T-helper 1 cell (primary cell): ENCODE data around the gene CRACDL.
A peak's percentile ranks its signal among the peaks of the same experiment; 100 is the strongest.
"Not testable (repeated sequence)": the region's sequence is repeated elsewhere in the genome, so short reads cannot be mapped to it uniquely, and the experiment has no call there.

Experiments used
- DNase-seq, 5 donors: peaks; one replicate each; pipeline ENCODE4 v3.0.0-alpha.2; 2012 to 2020

Gene CRACDL

DNA sequence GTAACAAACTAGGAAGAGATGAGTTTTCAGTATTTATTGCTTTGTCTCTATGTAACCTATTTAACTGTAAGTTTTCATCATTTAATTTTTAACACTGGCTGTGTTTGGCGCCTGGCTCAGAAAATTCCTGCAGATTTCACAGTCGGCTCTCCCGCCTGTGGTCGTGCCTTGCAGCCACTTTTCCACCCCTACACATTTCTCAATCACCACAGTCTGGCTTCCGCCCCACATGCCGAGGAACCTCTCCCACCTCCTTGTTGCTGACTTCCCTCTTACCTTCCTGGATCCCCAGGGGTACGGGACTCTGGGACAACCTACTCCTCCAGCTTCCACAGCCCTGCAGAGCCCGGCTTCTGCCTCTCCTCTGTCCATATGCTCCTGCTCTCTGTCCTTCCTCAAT lies 163.5 kb downstream of the CRACDL start:
- DNase-seq = no peak

DNA sequence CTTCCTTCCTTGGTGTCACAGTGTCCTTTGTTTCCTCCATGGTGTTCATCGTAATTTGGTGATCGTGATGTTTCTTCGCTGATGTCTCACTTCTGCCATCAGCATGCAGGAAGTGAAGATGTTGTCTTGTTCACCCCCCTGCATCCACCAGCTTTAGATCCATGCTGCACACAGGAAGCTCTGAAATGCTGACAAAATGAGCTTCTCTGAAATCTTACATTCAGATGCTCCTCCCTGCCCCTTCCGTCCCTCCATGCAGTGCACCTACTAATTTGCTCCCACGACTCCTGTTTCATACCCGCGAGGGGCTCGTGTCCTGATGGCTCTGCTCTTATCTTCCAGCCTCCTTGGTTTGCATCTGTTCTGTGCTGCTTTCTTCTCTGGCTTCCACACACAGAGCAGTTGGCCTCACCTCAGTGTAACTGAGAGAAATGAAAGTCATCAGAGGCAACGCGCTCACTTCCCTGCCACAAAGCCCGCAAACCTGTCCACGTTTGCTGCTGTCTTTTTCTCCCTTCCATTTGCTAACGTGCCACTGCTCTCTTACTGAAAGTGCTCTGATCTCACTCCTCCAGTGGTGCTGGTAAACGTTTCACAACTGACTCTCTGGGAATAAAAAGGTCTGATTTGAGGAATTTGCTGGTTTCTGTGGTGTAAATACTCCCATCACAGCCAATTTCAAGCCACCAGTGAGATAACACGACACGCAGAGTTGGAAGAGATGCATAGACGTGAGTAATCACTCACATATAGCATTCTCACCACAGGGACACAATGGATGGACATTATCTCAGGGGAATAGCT lies 164.1 kb downstream of the CRACDL start:
- DNase-seq = peak; percentile 21 to 91 (median 45)

DNA sequence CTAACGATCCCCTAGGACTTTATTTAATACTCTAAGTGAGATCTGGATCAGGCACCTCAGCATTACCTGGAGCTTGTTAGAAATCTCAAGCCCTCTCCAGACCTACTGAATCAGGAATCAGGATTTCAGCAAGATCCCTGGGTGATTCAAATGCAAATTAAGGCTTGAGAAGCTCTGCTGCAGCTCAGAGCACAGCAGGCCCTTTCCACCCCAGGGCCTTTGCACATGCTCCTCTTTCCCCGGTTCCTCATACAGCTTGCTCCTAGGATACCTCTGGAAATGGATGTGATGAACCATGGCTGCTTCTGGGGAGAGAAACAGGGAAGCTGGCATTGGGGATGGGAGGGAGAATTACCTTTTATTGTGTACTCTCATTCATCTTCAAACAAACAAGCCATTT lies 164.8 kb downstream of the CRACDL start:
- DNase-seq = no peak

DNA sequence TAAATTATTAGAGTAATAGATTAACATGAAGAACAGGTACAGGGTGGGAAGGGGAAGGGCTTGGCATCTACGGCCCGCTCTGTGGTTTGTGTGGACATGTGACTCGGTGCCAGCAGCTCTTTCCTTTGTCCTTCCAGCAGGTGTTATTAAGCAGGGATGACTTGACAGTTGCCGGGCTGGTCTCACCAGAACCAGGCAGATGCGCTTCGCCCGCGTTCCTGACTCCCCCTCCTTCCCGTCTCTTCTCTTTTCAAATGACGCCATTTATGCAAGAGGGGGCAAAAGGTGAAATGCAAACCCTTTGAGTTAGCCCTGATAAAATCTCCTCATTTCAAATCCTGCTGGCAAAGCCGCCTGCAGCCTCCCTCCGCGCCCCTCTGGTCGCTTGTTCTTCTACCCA lies 166.2 kb downstream of the CRACDL start:
- peak in 3 of 5 donors; percentile 32 to 45 (median 37) for DNase-seq

DNA sequence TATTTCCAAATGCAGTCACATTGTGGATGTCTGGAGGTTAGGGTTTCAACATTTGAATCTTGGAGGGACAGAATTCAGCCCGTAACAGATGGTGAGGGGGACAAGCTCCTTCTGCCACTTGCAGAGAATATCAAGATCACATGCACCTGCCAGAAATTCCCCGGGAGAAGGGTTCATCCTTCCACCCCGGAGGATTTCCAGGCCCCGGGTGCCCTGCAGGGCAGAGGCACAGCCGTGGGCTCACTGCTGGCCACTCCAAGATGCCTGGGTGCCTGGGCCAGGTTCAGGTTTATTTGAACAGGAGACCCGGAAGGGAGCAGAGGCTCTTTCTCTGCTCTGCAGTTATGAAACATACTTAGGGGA lies 166.9 kb downstream of the CRACDL start:
- no peak for DNase-seq

DNA sequence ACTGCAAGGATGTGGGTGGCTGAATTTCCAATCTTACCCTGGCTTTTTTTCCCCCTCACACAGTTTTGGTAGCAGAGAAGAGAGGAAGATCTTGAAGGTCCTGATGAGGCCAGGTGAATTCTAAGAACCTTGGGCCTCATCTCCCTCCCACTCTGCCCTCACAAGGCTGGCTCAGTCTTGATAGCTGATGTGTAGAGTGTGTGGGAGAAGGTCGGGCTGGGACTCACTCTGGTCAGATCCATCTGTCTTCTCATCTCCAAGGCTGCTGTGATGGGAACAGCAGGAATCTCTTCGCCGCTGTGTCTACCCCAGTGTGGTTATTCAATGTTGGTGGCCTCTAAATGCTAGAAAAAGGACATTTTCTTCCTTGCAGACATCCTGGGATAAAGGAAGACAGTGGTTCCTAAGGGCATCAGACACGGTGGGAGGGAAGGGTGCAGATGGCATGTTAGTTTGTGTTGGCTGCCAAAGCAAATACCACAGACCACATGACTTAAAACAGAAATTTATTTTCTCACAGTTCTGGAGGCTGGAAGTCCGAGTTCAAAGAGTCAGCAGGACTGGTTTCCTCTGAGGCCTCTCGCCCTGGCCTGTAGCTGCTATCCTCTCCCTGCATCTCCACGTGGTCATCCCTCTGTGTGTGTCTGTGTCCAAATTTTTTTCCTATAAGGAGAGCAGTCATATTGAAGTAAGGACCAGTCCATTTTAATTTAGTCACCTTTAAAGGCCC lies 167.5 kb downstream of the CRACDL start:
- no peak for DNase-seq

DNA sequence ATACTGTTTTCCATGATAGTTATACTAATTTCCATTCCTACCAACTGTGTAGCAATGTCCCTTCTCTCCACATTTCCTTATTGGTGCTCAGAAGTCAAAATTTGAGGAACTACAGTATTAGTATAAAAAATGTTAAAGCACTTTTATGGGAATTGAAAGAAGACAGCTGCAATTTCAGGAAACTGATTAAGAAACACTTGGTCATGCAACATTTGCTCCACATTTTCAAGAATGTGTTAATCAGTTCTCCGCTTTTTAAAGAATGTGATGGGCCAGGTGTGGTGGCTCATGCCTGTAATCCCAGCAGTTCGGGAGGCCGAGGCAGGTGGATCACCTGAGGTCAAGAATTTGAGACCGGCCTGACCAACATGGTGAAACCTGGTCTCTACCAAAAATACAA lies 171.5 kb downstream of the CRACDL start:
- no peak for DNase-seq

DNA sequence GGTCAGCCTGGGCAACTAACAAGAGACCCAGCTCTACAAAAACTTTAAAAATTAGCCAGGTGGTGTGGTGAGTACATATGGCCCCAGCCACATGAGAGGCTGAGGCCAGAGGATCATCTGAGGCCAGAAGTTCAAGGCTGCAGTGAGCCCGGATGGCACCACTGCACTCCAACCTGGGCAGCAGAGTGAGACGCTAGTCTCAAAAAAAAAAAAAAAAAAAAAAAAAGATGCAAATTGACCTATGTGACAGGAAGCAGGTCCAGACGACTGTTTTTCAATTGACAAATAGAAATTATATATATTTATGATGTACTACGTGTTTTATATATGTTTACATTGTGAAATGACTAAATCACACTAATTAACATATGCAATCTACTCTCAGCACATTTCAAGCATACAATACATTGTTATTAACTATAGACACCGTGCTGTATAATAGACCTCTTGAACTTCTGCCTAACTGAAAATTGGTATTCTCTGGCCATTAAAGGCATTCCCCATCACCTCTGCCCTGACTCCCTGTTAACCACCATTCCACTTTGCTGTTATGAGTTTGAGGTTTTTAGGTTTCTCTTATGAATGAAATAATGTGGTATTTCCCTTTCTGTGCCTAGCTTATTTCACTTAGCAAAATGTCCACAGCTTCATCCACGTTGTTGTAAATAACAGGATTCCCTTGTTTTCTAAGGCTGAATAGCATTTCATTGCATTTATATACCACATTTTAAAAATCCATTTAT lies 172.6 kb downstream of the CRACDL start:
- no peak for DNase-seq

DNA sequence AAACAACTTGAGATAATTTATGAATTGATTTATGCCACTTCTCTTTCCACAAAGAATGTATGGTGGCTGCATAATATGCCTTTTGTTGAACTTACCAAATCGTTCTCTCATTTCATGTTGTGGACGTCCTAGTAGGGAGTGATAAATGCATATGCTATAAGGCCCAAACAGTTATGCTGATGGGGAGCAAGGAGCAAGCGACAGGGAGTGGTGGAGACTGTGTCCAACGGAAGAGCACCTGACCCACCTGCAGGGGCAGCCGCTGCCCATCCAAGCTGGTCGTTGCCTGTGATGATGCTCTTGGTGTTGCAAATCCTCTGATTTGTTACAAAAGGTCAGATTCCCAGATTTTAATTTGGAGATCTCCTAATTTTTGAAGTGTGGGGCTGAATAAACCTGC lies 174.1 kb downstream of the CRACDL start:
- DNase-seq = no peak

DNA sequence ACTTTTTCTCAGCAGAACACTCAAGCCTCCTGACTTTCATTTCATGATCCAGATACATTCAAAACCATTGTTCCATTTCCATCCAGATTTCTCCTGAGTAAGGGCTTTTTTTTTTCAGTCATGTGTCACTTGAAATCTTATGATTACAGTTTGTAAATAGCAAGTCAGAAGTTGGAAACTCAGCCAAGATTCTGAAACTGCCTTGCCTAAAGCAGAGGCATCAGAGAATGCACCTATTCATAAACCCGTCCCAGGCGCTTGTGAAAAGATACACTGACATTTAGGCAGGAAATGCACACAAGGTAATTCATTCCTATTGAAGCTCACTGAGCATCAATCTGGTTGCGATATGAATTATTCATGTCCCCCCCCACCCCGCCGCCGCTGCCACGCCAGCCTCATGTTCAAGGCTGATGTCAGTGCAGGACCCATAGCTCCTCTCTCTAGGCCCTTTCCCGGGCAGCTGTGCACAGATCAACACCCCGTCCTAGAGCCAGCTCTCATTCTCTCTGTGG lies 174.7 kb downstream of the CRACDL start:
- peak in 3 of 5 donors; percentile 38 to 68 (median 44) for DNase-seq

DNA sequence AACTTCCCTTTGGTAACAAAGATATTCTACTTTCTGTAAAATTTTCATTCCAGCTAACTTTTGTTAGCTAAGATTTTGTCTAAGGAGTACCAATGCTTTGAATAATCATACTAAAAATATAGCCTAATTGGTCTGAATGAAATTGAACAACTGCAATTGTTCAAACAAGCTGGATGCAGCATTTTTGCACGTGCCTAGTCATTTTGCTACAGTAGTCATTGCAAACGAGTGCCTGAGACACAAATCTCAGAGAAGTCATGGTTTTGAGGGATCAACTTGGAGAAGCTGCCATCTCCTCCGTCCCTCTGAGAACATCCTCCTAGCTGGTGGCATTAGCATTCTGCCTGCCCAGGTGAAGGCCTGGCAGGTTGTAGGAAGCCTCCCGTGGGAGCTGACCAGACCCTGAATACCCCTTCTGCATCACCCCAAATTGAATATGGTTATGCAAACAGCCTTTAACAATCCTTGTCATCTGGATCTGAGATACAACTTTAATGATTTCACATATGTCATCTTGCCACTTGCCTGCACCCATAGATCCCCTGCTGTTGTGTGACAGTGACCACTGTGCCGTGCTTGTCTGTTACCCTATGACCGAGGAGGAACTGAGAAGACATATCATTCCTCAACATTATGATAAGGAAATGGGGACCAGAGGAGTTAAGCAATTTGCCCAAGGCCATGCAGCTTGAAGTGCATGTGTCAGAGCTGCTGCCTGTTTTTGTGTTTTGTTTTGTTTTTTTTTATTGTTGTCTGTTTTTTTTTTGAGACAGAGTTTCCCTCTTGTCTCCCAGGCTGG lies 176.0 kb downstream of the CRACDL start:
- no peak for DNase-seq

DNA sequence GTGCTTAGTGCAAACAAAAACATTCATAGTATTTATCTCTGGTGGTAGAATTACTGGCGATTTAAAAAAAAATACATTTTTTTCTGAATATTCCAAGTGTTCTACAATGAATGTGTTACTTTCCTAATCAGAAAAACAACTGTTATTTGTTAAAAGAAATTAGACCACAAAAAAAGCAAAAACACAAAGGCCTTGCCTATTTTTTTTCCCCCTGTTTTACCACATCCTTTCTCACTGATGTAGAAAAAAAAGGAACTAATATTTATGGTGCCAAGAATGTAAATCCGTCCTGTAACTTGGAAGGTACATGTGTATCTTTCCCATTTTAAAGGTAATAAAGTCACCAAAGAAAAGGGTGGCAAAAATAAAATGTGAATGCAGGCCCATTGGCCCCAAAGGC lies 176.7 kb downstream of the CRACDL start:
- no peak for DNase-seq

DNA sequence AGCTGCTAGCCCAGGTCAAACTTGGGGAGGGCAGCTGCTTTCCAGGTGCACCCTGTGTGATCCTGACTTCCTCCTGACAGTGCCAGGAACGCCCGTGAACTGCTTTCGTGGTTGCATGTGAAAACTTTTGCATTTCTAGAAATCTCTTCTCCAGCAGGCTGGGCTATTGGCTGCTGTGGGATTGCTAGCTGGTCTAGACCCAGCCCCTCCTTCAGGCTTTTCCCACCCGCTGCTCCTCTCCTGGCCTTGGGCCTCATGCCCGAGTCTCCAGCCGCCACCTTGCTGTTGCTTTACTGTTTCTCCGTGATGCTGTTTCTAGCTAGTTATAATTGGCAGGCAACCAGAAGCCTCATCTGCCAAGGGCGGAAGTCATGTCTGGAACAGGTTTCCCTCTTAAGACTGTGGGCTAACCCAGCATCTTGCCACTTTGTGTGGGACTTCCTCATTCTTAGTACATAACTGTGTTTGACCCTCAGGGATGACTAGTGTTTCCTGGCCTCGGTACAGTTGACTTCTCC lies 178.1 kb downstream of the CRACDL start:
- peak; percentile 40 to 69 (median 54) for DNase-seq

DNA sequence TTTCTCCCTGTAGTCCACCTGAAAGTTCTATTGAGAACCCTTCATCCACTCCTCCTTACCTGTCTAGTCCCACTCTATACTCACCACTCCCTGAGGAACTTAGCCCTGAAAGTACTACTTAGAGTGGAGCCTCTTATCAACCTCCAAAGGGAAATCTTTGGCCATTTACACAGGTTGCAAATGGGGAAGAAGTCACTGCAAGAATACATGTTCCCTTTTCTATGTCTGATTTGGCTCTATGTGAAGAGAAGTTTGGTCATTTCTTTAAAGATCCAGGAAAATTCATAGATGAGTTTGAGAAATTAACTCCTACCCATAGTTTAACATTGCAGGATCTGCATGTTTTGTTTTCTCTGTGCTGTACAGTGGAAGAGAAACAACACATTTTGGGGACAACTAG lies 182.2 kb downstream of the CRACDL start:
- no peak for DNase-seq

DNA sequence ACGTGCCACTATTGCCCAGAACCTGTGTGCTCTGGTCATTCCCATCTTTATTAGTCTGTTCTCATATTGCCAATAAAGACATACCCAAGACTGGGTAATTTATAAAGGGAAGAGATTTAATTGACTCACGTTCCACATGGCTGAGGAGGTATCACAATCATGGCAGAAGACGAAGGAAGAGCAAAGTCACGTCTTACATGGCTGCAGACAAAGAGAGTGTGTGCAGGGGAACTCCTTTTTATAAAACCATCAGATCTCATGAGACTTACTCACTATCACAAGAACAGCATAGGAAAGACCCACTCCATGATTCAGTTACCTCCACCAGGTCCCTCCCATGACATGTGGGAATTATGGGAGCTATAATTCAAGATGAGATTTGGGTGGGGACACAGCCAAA lies 183.3 kb downstream of the CRACDL start:
- DNase-seq = not testable (repeated sequence)

DNA sequence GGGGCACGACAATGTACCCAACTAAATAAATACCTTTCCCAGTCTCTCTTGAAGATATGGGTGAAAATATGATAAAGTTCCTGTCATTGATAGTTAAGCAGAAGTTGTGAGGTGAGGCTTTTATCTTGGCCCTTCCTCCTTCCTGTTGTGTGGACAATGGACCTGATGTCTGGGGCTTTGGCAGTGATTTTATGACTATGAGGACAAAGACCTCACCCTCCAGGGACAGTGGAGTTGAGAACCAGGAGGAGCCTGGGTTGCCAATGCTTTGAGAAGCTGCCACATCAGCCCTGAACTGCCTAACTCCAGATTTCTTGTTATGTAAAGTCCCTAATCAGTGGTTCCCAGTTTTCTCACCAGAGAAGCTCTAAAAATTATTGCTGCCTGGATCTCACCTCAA lies 184.3 kb downstream of the CRACDL start:
- no peak for DNase-seq

DNA sequence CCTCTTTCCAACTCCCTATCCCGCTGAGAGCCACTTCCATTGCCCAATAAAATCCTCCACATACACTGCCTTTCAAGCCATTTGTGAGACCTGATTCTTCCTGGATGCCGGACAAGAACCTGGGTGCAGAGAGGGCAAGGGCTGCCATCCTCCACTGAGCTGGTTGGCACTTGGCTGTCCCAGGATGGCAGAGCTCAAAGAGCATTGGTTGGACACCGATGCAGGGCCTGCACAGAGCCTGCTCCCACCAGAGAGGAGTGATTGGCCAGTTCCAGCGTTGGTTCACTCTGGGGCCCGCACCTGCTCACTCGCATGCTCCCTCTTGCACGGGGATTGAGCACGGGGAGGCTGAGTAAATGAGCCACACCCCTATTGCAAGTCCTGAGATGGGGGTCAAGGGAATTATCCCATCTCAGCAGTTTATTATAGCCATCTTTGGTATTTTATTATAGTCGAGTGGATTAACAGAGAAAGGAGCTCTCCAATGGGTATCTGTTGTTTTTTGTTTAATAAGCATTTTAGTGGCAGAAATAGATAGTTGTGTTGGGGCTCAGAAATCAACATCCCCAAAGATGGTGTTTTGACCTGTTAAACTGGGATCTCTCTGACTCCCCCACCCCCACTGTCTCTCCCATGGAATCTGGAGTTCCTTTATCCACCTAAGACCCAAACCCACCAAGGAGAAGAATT lies 185.3 kb downstream of the CRACDL start:
- DNase-seq = no peak

DNA sequence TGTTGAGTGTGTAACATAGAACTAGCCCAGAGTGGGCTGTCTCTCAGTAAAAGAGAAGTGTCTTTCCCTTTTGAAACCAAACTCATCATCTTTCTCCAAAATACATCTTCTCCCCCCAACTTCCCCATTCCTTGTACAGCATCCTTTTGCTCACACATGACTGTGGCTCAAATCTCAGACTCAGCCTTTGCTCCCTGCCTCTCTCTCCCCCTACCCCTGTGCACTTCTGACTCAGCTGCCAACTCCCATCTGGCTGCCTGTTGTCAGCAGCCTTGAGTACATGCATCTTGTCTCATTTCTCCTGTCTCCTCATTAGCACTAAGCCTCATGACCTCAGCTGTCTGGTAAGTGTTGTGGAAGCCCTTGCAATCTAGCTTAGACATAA lies 187.0 kb downstream of the CRACDL start:
- DNase-seq = no peak

DNA sequence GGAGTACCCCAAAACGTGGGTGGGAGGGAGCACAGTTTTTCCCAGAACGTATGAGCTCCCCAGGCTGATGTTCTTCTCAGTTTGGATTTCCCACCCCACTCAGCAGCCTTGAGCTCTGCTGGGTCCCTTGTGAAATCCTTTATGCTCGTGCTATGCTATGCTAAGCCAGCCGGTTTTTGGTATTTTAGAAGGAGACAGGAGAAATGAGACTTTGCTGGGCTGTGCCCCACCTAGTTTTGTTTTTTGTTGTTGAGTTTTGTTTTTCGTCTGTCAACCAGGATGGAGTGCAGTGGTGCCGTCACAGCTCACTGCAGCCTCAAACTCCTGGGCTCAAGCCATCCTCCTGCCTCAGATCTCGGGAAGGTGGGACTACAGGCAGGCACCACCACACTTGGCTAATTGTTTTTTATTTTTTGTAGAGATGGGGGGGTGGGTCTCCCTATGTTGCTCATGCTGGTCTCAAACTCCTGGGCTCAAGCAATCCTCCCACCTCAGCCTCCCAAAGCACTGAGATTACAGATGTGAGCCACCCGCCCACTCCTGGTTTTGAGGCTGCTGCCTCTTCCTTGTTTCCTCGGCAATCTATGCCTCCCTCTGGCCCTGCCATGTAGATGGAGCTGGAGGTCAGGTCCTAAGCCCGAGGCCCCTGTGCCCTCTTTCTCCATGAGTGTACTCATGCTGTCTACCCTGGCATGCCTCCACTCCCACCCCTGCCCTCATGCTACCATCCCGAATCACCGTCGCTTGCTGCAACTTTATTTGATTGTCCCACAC lies 187.5 kb downstream of the CRACDL start:
- DNase-seq = no peak

DNA sequence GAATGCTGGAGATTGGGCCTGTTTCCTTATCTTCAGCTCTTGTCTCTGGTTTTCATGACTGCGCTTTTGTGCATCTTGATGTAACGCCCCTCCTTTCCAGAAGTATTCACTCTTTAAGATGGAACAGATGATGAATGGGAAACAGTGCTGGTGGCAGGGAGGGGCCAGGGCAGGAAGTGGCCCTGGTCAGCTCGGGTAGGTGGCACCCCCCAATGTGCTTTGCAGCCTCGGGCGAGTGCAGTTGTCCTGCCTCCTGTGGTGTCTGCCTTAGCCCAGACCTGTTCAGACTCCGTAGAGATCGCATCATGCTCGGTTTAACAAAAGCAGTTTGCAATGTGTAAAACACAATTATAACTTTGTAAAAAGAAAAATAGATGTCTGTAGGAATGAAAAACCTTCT lies 188.1 kb downstream of the CRACDL start:
- no peak for DNase-seq

DNA sequence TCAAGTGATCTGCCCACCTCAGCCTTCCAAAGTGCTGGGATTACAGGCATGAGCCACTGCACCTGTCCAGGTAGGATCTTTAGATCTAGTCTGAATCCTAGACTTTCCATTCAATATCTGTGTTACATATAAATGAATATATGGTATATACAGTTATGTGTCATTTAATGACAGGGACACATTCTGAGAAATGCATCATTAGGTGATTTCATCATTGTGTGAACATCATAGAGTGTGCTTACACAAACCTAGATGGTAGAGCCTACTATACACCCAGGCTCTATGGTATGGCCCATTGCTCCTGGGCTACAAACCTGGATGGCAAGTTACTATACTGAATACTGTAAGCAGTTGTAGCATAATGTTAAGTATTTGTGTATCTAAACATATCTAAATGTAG lies 189.6 kb downstream of the CRACDL start:
- DNase-seq = no peak
